Neural cell (in vitro differentiated cells): ENCODE results near the gene PCCA. TPM values are rescaled to one million over a fixed set of nuclear protein-coding genes. Genes with fewer than 3 reads are reported as not detected.

Experiments used
- H2AFZ ChIP-seq: fragments of 200-600, 300-800 bp; sonication (generic), shearing (Covaris generic); 2 replicates; pipeline ENCODE4 v1.6.0; 2014; ENCODE audit warnings: low read depth, mild to moderate bottlenecking, antibody characterized with exemption, low read length, moderate library complexity
- H3F3A ChIP-seq: fragments of 200-600 bp; shearing (Covaris generic); 2 replicates; pipeline ENCODE4 v1.6.1; 2016; ENCODE audit warnings: mild to moderate bottlenecking, moderate library complexity, mixed read lengths, antibody characterized with exemption, low read length; ENCODE audit not compliant: insufficient read depth, poor library complexity, severe bottlenecking
- H3K27ac ChIP-seq: fragments of 200-600, 300-800 bp; sonication (generic), shearing (Covaris generic); 2 replicates; pipeline ENCODE4 v1.5.1; 2014; ENCODE audit warnings: mild to moderate bottlenecking, low read length, moderate library complexity
- H3K27me3 ChIP-seq: fragments of 300-800, 200-600 bp; sonication (generic), shearing (Covaris generic); 2 replicates; pipeline ENCODE4 v1.6.0; 2014; ENCODE audit warnings: mild to moderate bottlenecking, low read depth, low read length, moderate library complexity; ENCODE audit not compliant: insufficient read depth
- H3K36me3 ChIP-seq: fragments of 300-800, 200-600 bp; sonication (generic), shearing (Covaris generic); 2 replicates; pipeline ENCODE4 v1.5.1; 2014; ENCODE audit warnings: mild to moderate bottlenecking, antibody characterized with exemption, low read length, moderate library complexity; ENCODE audit not compliant: insufficient read depth
- H3K4me2 ChIP-seq: fragments of 300-800, 200-600 bp; sonication (generic), shearing (Covaris generic); 2 replicates; pipeline ENCODE4 v1.6.0; 2014; ENCODE audit warnings: mild to moderate bottlenecking, low read length
- H3K4me3 ChIP-seq: fragments of 300-800, 200-600 bp; sonication (generic), shearing (Covaris generic); 2 replicates; pipeline ENCODE4 v1.5.1; 2014; ENCODE audit warnings: mild to moderate bottlenecking, low read length, moderate library complexity
- H3K79me2 ChIP-seq: fragments of 200-600 bp; shearing (Covaris generic); replicated peaks from 2 replicates; pipeline ENCODE4 v1.6.0; 2014; ENCODE audit warnings: mild to moderate bottlenecking, low read length, moderate library complexity; ENCODE audit not compliant: insufficient read depth
- H3K9ac ChIP-seq: fragments of 300-800, 200-600 bp; sonication (generic), shearing (Covaris generic); 2 replicates; pipeline ENCODE4 v1.6.1; 2016; ENCODE audit warnings: mild to moderate bottlenecking, low read length, mixed read lengths
- H3K9me2 ChIP-seq: fragments of 200-600 bp; shearing (Covaris generic); 2 replicates; pipeline ENCODE4 v1.6.1; 2016; ENCODE audit warnings: mild to moderate bottlenecking, low read length, mixed read lengths; ENCODE audit not compliant: insufficient read depth
- H3K9me3 ChIP-seq: fragments of 200-600, 300-800 bp; sonication (generic), shearing (Covaris generic); 2 replicates; pipeline ENCODE4 v1.6.1; 2016; ENCODE audit warnings: mild to moderate bottlenecking, mixed run types, low read length, moderate library complexity, mixed read lengths
- H4K20me1 ChIP-seq: fragments of 200-600 bp; shearing (Covaris generic); 2 replicates; pipeline ENCODE4 v1.6.1; 2016; ENCODE audit warnings: mild to moderate bottlenecking, mixed run types; ENCODE audit not compliant: insufficient read depth
- EP300 ChIP-seq: fragments of 450-650 bp; conservative IDR thresholded peaks from 2 replicates; pipeline ENCODE4 v1.6.1; 2014; ENCODE audit warnings: antibody characterized with exemption, mild to moderate bottlenecking, moderate library complexity; ENCODE audit not compliant: poor library complexity, severe bottlenecking
- EZH2 ChIP-seq: fragments of 200-600, 300-800 bp; shearing (Covaris generic), sonication (generic); IDR thresholded peaks from 2 replicates; pipeline ENCODE4 v1.6.1; 2014; ENCODE audit warnings: antibody characterized with exemption, low read length, borderline replicate concordance, mild to moderate bottlenecking; ENCODE audit not compliant: insufficient read depth, poor library complexity, severe bottlenecking
- MXI1 ChIP-seq: fragments of 450-650 bp; conservative IDR thresholded peaks from 2 replicates; pipeline ENCODE4 v1.6.1; 2014; ENCODE audit warnings: antibody characterized with exemption, mild to moderate bottlenecking; ENCODE audit not compliant: poor library complexity, severe bottlenecking
- POLR2AphosphoS5 ChIP-seq: IDR thresholded peaks from 2 replicates; pipeline ENCODE4 v1.6.1; 2012
- RAD21 ChIP-seq: fragments of 450-650 bp; conservative IDR thresholded peaks from 2 replicates; pipeline ENCODE4 v1.6.1; 2014; ENCODE audit warnings: antibody characterized with exemption, mild to moderate bottlenecking, moderate library complexity
- SMC3 ChIP-seq: fragments of 450-650 bp; conservative IDR thresholded peaks from 2 replicates; pipeline ENCODE4 v1.6.1; 2014; ENCODE audit warnings: antibody characterized with exemption, mild to moderate bottlenecking, moderate library complexity; ENCODE audit not compliant: poor library complexity
- TAF1 ChIP-seq: IDR thresholded peaks from 2 replicates; pipeline ENCODE4 v1.6.1; 2012; ENCODE audit warnings: low read depth
- polyA plus RNA-seq: library from polyadenylated mRNA; depleted of rRNA; stranded (reverse); fragments of >200 nt; gene quantifications from 2 replicates; pipeline ENCODE4 v1.2.3, GENCODE V29; 2014
- TF ChIP-seq, protein P1 (sequence below): fragments of 450-650 bp; IDR thresholded peaks from 2 replicates; pipeline ENCODE4 v1.5.1; 2014; ENCODE audit warnings: antibody characterized with exemption, mild to moderate bottlenecking, moderate library complexity; ENCODE audit not compliant: poor library complexity, severe bottlenecking
- TF ChIP-seq, protein P2 (sequence below): IDR thresholded peaks from 2 replicates; pipeline ENCODE4 v1.6.1; 2012; ENCODE audit warnings: borderline replicate concordance

The PCCA gene
- polyA plus RNA-seq, 1 donor from 2014 or later, result 17.0 TPM

DNA sequence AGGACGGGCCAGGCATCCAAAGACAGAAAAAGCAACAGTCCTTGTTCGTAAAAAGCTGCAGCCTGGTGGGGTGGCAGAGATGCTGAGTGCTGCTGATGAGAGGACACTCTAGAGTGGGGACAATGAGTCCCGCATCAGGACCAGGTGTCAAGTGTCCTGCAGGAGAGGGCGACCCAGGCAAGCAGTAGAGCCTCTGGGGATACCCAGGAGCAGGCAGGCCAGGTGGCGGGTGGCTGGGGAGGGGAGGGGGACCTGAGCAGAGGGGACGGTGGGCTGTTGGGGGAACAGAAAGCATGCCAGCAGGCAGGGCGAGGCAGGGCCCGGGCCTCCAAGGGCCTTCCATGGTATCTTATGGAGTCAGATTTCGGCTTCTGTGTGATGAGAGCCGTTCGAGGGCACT, 463.9 kb downstream of the PCCA start:
- no peak overlapping the region for H3K27ac ChIP-seq
- H3K36me3 ChIP-seq, result no peaks in the 10 kb centered on the region
- no peak overlapping the region for H3K4me2 ChIP-seq
- H3K79me2 ChIP-seq, result no peaks in the 10 kb centered on the region
- no peak overlapping the region for H3K4me3 ChIP-seq
- no peaks in the 10 kb centered on the region for H3F3A ChIP-seq
- TF ChIP-seq, protein P1, sequence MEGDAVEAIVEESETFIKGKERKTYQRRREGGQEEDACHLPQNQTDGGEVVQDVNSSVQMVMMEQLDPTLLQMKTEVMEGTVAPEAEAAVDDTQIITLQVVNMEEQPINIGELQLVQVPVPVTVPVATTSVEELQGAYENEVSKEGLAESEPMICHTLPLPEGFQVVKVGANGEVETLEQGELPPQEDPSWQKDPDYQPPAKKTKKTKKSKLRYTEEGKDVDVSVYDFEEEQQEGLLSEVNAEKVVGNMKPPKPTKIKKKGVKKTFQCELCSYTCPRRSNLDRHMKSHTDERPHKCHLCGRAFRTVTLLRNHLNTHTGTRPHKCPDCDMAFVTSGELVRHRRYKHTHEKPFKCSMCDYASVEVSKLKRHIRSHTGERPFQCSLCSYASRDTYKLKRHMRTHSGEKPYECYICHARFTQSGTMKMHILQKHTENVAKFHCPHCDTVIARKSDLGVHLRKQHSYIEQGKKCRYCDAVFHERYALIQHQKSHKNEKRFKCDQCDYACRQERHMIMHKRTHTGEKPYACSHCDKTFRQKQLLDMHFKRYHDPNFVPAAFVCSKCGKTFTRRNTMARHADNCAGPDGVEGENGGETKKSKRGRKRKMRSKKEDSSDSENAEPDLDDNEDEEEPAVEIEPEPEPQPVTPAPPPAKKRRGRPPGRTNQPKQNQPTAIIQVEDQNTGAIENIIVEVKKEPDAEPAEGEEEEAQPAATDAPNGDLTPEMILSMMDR, result no peak
- TF ChIP-seq EP300, result no peak
- TF ChIP-seq, protein P2, sequence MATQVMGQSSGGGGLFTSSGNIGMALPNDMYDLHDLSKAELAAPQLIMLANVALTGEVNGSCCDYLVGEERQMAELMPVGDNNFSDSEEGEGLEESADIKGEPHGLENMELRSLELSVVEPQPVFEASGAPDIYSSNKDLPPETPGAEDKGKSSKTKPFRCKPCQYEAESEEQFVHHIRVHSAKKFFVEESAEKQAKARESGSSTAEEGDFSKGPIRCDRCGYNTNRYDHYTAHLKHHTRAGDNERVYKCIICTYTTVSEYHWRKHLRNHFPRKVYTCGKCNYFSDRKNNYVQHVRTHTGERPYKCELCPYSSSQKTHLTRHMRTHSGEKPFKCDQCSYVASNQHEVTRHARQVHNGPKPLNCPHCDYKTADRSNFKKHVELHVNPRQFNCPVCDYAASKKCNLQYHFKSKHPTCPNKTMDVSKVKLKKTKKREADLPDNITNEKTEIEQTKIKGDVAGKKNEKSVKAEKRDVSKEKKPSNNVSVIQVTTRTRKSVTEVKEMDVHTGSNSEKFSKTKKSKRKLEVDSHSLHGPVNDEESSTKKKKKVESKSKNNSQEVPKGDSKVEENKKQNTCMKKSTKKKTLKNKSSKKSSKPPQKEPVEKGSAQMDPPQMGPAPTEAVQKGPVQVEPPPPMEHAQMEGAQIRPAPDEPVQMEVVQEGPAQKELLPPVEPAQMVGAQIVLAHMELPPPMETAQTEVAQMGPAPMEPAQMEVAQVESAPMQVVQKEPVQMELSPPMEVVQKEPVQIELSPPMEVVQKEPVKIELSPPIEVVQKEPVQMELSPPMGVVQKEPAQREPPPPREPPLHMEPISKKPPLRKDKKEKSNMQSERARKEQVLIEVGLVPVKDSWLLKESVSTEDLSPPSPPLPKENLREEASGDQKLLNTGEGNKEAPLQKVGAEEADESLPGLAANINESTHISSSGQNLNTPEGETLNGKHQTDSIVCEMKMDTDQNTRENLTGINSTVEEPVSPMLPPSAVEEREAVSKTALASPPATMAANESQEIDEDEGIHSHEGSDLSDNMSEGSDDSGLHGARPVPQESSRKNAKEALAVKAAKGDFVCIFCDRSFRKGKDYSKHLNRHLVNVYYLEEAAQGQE, result no peak
- no peak for TF ChIP-seq POLR2AphosphoS5
- no peak for TF ChIP-seq SMC3
- TF ChIP-seq MXI1, result no peak
- no peak for TF ChIP-seq EZH2
- no peak for TF ChIP-seq RAD21
- TF ChIP-seq TAF1, result no peak
- no peak overlapping the region for H3K9ac ChIP-seq
- no peaks in the 10 kb centered on the region for H3K9me2 ChIP-seq
- no peaks in the 10 kb centered on the region for H4K20me1 ChIP-seq
- no peaks in the 10 kb centered on the region for H3K27me3 ChIP-seq
- peaks cover 4% of the 10 kb centered on the region for H3K9me3 ChIP-seq
- no peak overlapping the region for H2AFZ ChIP-seq

DNA sequence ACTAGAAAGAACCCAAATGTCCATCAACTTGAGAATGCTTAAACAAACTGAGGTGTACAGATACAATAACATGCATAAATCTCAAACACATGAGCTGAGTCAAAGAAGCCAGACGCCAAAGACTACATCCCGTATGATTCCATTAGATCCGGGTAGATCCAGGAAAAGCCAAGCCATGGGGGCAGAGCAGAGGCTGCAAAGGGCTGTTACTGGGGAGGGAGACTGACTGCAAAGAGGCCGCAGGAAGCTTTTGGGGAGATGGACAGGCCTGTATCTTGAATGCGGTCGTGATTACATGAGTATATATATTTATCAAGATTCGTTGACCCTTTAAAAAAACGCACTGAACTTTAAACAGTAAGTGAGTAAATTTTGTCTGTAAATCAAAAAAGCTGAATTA, 471.0 kb downstream of the PCCA start:
- Histone ChIP-seq H3F3A (no peaks in the 10 kb centered on the region), H3K4me2 (no peak overlapping the region), H2AFZ (no peak overlapping the region), H3K9ac (no peak overlapping the region), H3K4me3 (no peak overlapping the region), H3K9me3 (peaks cover 1% of the 10 kb centered on the region), H3K27ac (no peak overlapping the region), H3K36me3 (no peaks in the 10 kb centered on the region), H3K9me2 (no peaks in the 10 kb centered on the region), H3K27me3 (no peaks in the 10 kb centered on the region), H4K20me1 (no peaks in the 10 kb centered on the region), H3K79me2 (no peaks in the 10 kb centered on the region)
- TF ChIP-seq EZH2 (no peak), POLR2AphosphoS5 (no peak), RAD21 (no peak), MXI1 (no peak), TAF1 (no peak), SMC3 (no peak), EP300 (no peak)
- TF ChIP-seq, protein P2, result no peak
- TF ChIP-seq, protein P1, result no peak
